Activated CD8-positive, alpha-beta T cell treated with anti-CD3 and anti-CD28 coated beads for 36 hours (primary cell): Measurements from ENCODE around the gene TRIM41. TPM values are rescaled to one million over a fixed set of nuclear protein-coding genes. Genes with fewer than 3 reads are reported as not detected.

ENCODE experiments used
- ATAC-seq: fragments of 200-7000 bp; cut with Tn5 transposase; one replicate; pipeline ENCODE4 v1.10.0; 2021; ENCODE audit warnings: mild to moderate bottlenecking, moderate library complexity
- CTCF ChIA-PET: fragments of 350-600 bp; sonication (Branson Sonifier 250); formaldehyde crosslinking; loops from one replicate; lab custom pipeline; 2021; ENCODE audit warnings: antibody characterized with exemption; lab: Charles Lee
- POLR2A ChIA-PET: fragments of 350-600 bp; sonication (Branson Sonifier 250); formaldehyde crosslinking; loops from one replicate; lab custom pipeline; 2021; ENCODE audit warnings: antibody characterized with exemption; lab: Charles Lee
- DNase-seq: peaks from one replicate; pipeline ENCODE4 v3.0.0-alpha.2; 2020
- H3K27ac Mint-ChIP-seq: one replicate; pipeline ENCODE4 v1.8.0; 2021; ENCODE audit warnings: mild to moderate bottlenecking, mixed read lengths
- H3K27me3 Mint-ChIP-seq: one replicate; pipeline ENCODE4 v1.8.0; 2021; ENCODE audit warnings: mixed read lengths
- H3K36me3 Mint-ChIP-seq: one replicate; pipeline ENCODE4 v1.8.0; 2021; ENCODE audit warnings: low read depth, mixed read lengths
- H3K4me1 Mint-ChIP-seq: one replicate; pipeline ENCODE4 v1.8.0; 2021; ENCODE audit warnings: low read depth, mixed read lengths
- H3K4me3 Mint-ChIP-seq: one replicate; pipeline ENCODE4 v1.8.0; 2021; ENCODE audit warnings: mild to moderate bottlenecking, moderate library complexity, mixed read lengths
- H3K9me3 Mint-ChIP-seq: one replicate; pipeline ENCODE4 v1.8.0; 2021; ENCODE audit warnings: mixed read lengths
- intact Hi-C: fragments of 100-400 bp; cut with micrococcal nuclease; formaldehyde crosslinking; loops from one replicate; pipeline ENCODE4 v1.10.0; 2022
- total RNA-seq, 2 experiments: library from RNA; stranded (reverse); gene quantifications; one replicate each; pipeline ENCODE4 v1.2.3, GENCODE V29; 2021
- TF ChIP-seq, protein P1 (sequence below): fragments of 200-600 bp; IDR thresholded peaks from one replicate; pipeline ENCODE4 v1.8.0; 2022; ENCODE audit warnings: antibody characterized with exemption, mild to moderate bottlenecking

Gene TRIM41
- total RNA-seq, 2 experiments from 2014 or later = 30.6 to 31.5 TPM

DNA sequence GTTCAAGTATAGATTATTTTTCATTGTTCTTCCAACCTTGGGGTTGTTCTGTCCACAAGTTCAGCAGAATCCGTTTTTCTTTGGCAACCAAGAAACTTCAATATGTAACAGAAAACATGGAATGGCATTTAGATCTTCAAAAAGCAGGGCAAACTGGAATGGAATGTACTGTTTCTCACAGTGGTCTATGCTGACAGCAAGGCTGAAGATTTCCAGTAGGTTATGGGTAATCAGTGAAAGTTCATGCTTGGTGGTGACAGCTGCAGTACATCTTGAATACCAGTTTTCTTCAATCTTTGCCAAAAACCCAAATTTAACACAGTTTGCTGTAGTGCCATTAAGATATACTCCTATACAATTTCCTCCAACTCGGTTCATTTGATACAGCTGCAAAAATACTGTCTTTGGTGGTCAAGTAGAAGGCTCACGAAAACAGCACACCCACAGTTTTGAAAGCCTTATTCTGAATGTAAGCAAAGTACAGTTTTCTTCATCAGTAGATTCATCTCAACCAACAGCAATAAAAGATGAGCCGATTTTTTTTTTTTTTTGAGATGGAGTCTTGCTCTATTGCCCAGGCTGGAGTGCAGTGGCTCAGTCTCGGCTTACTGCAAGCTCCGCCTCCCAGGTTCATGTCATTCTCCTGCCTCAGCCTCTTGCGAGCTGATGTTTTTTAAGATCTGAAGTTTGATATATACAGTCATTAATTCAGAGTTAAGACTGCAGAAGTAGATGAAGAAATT, 32.9 kb downstream of the TRIM41 start:
- H3K9me3 Mint-ChIP-seq = no peaks in the 10 kb centered on the region
- ChIA-PET CTCF (interaction anchor here (2.8 kb wide), 1 partner anchor 11 kb away, joined by 10 read pairs; no protein-coding TSS in a partner anchor), POLR2A (interaction anchor here (0.6 to 35.9 kb wide), 5 partner anchors 9 to 449 kb away, joined by 3 to 746 read pairs (median 6); partner anchors contain the start of genes RACK1 and TRIM41)
- TF ChIP-seq, protein P1, sequence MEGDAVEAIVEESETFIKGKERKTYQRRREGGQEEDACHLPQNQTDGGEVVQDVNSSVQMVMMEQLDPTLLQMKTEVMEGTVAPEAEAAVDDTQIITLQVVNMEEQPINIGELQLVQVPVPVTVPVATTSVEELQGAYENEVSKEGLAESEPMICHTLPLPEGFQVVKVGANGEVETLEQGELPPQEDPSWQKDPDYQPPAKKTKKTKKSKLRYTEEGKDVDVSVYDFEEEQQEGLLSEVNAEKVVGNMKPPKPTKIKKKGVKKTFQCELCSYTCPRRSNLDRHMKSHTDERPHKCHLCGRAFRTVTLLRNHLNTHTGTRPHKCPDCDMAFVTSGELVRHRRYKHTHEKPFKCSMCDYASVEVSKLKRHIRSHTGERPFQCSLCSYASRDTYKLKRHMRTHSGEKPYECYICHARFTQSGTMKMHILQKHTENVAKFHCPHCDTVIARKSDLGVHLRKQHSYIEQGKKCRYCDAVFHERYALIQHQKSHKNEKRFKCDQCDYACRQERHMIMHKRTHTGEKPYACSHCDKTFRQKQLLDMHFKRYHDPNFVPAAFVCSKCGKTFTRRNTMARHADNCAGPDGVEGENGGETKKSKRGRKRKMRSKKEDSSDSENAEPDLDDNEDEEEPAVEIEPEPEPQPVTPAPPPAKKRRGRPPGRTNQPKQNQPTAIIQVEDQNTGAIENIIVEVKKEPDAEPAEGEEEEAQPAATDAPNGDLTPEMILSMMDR = no peak
- H3K4me3 Mint-ChIP-seq = no peak overlapping the region
- intact Hi-C loops = no loop called here
- peaks cover 59% of the 10 kb centered on the region for H3K4me1 Mint-ChIP-seq
- DNase-seq = no peak
- H3K27me3 Mint-ChIP-seq = no peaks in the 10 kb centered on the region
- ATAC-seq = no peak
- no peak overlapping the region for H3K27ac Mint-ChIP-seq
- peaks cover 55% of the 10 kb centered on the region for H3K36me3 Mint-ChIP-seq

DNA sequence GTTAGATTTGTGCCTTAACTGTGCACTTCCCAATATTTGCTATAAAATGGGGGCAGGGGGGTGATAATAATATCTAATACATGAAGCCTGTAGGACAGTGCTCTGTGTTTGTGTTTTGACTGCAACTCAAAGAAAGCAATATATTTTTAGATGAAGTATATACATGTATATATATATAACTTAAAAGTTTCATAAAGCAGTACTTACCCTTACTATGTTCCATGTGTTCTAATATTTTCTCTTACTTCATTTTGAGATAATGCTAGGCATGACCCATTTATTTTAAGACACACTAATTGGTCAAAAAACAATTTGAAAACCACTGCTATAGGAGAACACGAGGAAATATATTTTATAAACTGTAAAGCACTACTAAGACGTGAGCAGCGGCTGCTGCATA, 35.5 kb downstream of the TRIM41 start:
- TF ChIP-seq, protein P1 = no peak
- Mint-ChIP-seq H3K4me1 (peaks cover 45% of the 10 kb centered on the region), H3K9me3 (no peaks in the 10 kb centered on the region), H3K36me3 (peaks cover 50% of the 10 kb centered on the region), H3K27me3 (no peaks in the 10 kb centered on the region), H3K4me3 (peak overlapping the region; percentile 93), H3K27ac (peak overlapping the region; percentile 57)
- POLR2A ChIA-PET = interaction anchor here (1.0 to 35.9 kb wide), 3 partner anchors 9 to 51 kb away, joined by 3 to 746 read pairs (median 89); partner anchors contain the start of genes RACK1 and TRIM41
- intact Hi-C loops = no loop called here
- ATAC-seq (no peak), DNase-seq (no peak)
- CTCF ChIA-PET = interaction anchor here (2.1 kb wide), 1 partner anchor 10 kb away, joined by 6 read pairs; no protein-coding TSS in a partner anchor

DNA sequence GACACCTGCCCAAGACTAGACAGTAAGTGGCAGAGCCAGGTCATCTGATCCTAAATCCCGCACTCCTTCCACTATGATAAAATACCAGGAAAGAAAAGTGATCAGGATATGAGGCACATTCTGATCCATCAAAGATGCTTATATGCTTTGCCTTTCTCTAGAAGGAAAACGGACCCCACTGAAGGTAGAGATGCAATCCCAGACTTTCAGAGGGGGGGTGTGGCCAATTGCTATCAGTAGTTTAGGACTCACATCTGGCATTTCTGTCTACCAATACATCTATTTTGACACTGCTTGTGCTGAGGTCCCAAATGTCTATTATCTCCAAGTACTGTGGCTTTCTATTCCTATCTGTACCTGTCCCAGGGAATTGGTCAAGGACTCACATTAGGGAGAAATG, 36.2 kb downstream of the TRIM41 start:
- no peak for DNase-seq
- Mint-ChIP-seq H3K27ac (no peak overlapping the region), H3K4me1 (peaks cover 42% of the 10 kb centered on the region), H3K27me3 (no peaks in the 10 kb centered on the region), H3K4me3 (peak overlapping the region; percentile 93), H3K9me3 (no peaks in the 10 kb centered on the region), H3K36me3 (peaks cover 52% of the 10 kb centered on the region)
- intact Hi-C loops = no loop called here
- CTCF ChIA-PET = interaction anchor here (2.1 to 2.2 kb wide), 2 partner anchors 8 to 10 kb away, joined by 6 to 11 read pairs; no protein-coding TSS in a partner anchor
- POLR2A ChIA-PET = interaction anchor here (3.3 to 35.9 kb wide), 3 partner anchors 10 to 69 kb away, joined by 22 to 746 read pairs (median 89); partner anchors contain the start of genes RACK1 and TRIM41
- no peak for ATAC-seq
- TF ChIP-seq, protein P1 = no peak

DNA sequence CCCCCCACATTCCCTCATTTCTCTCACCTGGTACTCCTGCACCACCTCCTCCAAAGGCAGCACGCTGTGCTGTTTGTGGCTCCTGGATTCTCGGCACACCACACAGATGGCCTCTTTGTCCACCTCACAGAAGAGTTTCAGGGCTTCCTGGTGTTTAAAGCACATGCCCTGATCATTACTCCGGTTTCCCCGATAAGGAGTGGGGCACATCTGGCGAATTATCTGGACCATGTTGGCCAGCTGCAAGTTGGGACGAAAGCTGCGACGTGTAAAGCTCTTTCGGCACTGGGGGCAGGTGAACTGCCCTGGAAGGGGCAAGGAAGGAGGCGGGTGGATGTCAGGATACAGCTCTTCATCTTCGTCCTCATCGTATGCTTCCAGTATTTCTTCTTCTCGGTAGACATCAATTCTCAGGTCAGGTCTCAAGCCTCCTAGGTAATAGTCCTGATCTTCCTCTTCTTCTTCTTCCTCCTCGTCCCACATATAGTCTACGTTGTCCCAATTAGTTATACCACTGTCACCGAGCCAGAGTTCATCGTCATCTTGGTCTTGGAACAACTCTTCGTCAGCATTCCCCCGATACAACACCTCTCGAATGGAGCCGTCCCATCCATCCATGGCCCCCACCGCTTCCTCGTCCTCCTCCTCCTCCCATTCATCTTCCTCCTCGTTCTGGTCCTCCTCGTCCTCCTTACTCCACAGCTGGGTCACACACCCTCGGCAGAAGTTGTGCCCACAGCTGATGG, 37.1 kb downstream of the TRIM41 start:
- Mint-ChIP-seq H3K4me1 (peaks cover 36% of the 10 kb centered on the region), H3K27ac (peak overlapping the region; percentile 93), H3K9me3 (no peaks in the 10 kb centered on the region), H3K36me3 (peaks cover 49% of the 10 kb centered on the region), H3K27me3 (no peaks in the 10 kb centered on the region), H3K4me3 (peak overlapping the region; percentile 93)
- intact Hi-C loops = loop anchor here (5.0 kb wide), 1 partner anchor 38 kb away; the partner anchor contains the start of gene TRIM41
- TF ChIP-seq, protein P1 = no peak
- DNase-seq (no peak), ATAC-seq (no peak)
- CTCF ChIA-PET = interaction anchor here (0.7 to 2.2 kb wide), 6 partner anchors 9 to 95 kb away, joined by 3 to 11 read pairs (median 5); no protein-coding TSS in a partner anchor
- POLR2A ChIA-PET = interaction anchor here (0.6 to 35.9 kb wide), 8 partner anchors 10 to 423 kb away, joined by 3 to 746 read pairs (median 14); partner anchors contain the start of genes RACK1 and TRIM41
